NT2/D1 (cell line): ENCODE data around the gene ZBTB11.

ENCODE experiments used
- DNase-seq: peaks from one replicate; pipeline ENCODE4 v3.0.0-alpha.2; 2011; ENCODE audit warnings: low read depth, low spot score
- H3K27me3 ChIP-seq: 2 replicates; pipeline ENCODE4 v1.6.0; 2011; ENCODE audit warnings: mild to moderate bottlenecking; ENCODE audit not compliant: insufficient read length, insufficient read depth
- H3K36me3 ChIP-seq: 2 replicates; pipeline ENCODE4 v1.6.1; 2011; ENCODE audit warnings: mild to moderate bottlenecking, low read length, mixed read lengths; ENCODE audit not compliant: insufficient read depth, insufficient read length
- H3K4me1 ChIP-seq: 2 replicates; pipeline ENCODE4 v1.5.1; 2011; ENCODE audit not compliant: insufficient read depth, insufficient read length
- H3K4me3 ChIP-seq: 2 replicates; pipeline ENCODE4 v1.5.1; 2011; ENCODE audit warnings: low read depth; ENCODE audit not compliant: insufficient read length
- H3K9ac ChIP-seq: 2 replicates; pipeline ENCODE4 v1.6.0; 2011; ENCODE audit warnings: low read depth; ENCODE audit not compliant: insufficient read length
- H3K9me3 ChIP-seq: 2 replicates; pipeline ENCODE4 v1.5.1; 2011; ENCODE audit warnings: mild to moderate bottlenecking, low read length; ENCODE audit not compliant: insufficient read depth
- SUZ12 ChIP-seq: IDR thresholded peaks from 2 replicates; pipeline ENCODE4 v1.6.1; 2011; ENCODE audit not compliant: insufficient read length, insufficient read depth; ENCODE audit errors: extremely low read depth
- YY1 ChIP-seq: IDR thresholded peaks from 2 replicates; pipeline ENCODE4 v1.6.1; 2011; ENCODE audit not compliant: insufficient read length, insufficient read depth
- ZNF274 ChIP-seq: IDR thresholded peaks from 2 replicates; pipeline ENCODE4 v1.6.1; 2011; ENCODE audit warnings: mild to moderate bottlenecking, low read depth, low read length

ZBTB11 gene

GRCh38 chr3:101676765-101677435 is at the start of gene ZBTB11:
TSS of gene ZBTB11 (minus strand) at chr3:101677132. CDS start at chr3:101676914, 218 bp downstream.
- TF ChIP-seq YY1 (peak; percentile 99), ZNF274 (no peak)
- Histone ChIP-seq H3K9me3 (no peaks in the 10 kb centered on the region), H3K9ac (peak within 1 kb of the TSS; percentile 99), H3K36me3 (peaks cover 29% of the 10 kb centered on the region), H3K4me3 (peak within 1 kb of the TSS; percentile 93), H3K4me1 (no peaks in the 10 kb centered on the region), H3K27me3 (no peaks in the 10 kb centered on the region)
- peak; percentile 99 for DNase-seq

GRCh38 chr3:101725890-101726275 is 49.0 kb upstream of the ZBTB11 start:
- Histone ChIP-seq H3K4me1 (no peaks in the 10 kb centered on the region), H3K9me3 (no peaks in the 10 kb centered on the region), H3K4me3 (peak overlapping the region; percentile 87), H3K36me3 (peaks cover 27% of the 10 kb centered on the region), H3K9ac (peak overlapping the region; percentile 83), H3K27me3 (no peaks in the 10 kb centered on the region)
- no peak for DNase-seq
- TF ChIP-seq YY1 (no peak), SUZ12 (no peak), ZNF274 (no peak)

GRCh38 chr3:101725194-101725889 is 48.4 kb upstream of the ZBTB11 start:
- Histone ChIP-seq H3K27me3 (no peaks in the 10 kb centered on the region), H3K4me1 (no peaks in the 10 kb centered on the region), H3K9me3 (no peaks in the 10 kb centered on the region), H3K4me3 (peak overlapping the region; percentile 87), H3K9ac (peak overlapping the region; percentile 83), H3K36me3 (peaks cover 27% of the 10 kb centered on the region)
- DNase-seq, result no peak
- TF ChIP-seq ZNF274 (no peak), SUZ12 (no peak), YY1 (no peak)

- Histone ChIP-seq H3K9ac (peak within 1 kb of the TSS; percentile 83), H3K27me3 (no peaks in the 10 kb centered on the region), H3K4me1 (no peaks in the 10 kb centered on the region), H3K36me3 (peaks cover 22% of the 10 kb centered on the region), H3K9me3 (no peaks in the 10 kb centered on the region), H3K4me3 (peak within 1 kb of the TSS; percentile 87)
- TF ChIP-seq SUZ12, result no peak
- TF ChIP-seq YY1, result peak; percentile 42
- DNase-seq, result peak; percentile 84
Measured at GRCh38 chr3:101724329-101725193, 47.6 kb upstream of the ZBTB11 start, which contains the start of gene CEP97. TSS of gene CEP97 (plus strand) at chr3:101724614. CDS start at chr3:101724677, 63 bp downstream.

GRCh38 chr3:101722394-101723173 is 45.7 kb upstream of the ZBTB11 start:
- H3K36me3 ChIP-seq, result peaks cover 4% of the 10 kb centered on the region
- no peak overlapping the region for H3K9ac ChIP-seq
- no peak overlapping the region for H3K4me3 ChIP-seq
- no peak for DNase-seq
- no peaks in the 10 kb centered on the region for H3K4me1 ChIP-seq
- H3K27me3 ChIP-seq, result no peaks in the 10 kb centered on the region
- H3K9me3 ChIP-seq, result no peaks in the 10 kb centered on the region
- no peak for TF ChIP-seq SUZ12
- no peak for TF ChIP-seq YY1
- no peak for TF ChIP-seq ZNF274

- Histone ChIP-seq H3K36me3 (no peaks in the 10 kb centered on the region), H3K9me3 (no peaks in the 10 kb centered on the region), H3K27me3 (no peaks in the 10 kb centered on the region), H3K4me3 (no peak overlapping the region), H3K4me1 (no peaks in the 10 kb centered on the region), H3K9ac (no peak overlapping the region)
- no peak for DNase-seq
- TF ChIP-seq YY1, result no peak
- no peak for TF ChIP-seq SUZ12
- no peak for TF ChIP-seq ZNF274
Measured at GRCh38 chr3:101720851-101721840, 44.2 kb upstream of the ZBTB11 start.
